H1 (cell line): ENCODE measurements around the gene HIC1.

Source experiments
- CREB1 ChIP-seq: IDR thresholded peaks from 2 replicates; pipeline ENCODE4 v1.6.1; 2012; ENCODE audit warnings: inconsistent platforms
- CTBP2 ChIP-seq: IDR thresholded peaks from 2 replicates; pipeline ENCODE4 v1.7.0; 2011; ENCODE audit warnings: borderline replicate concordance, mild to moderate bottlenecking, moderate library complexity, mixed read lengths, low read length; ENCODE audit not compliant: insufficient read depth, insufficient read length
- GTF2F1 ChIP-seq: IDR thresholded peaks from 2 replicates; pipeline ENCODE4 v1.6.1; 2012; ENCODE audit warnings: low read depth, low read length, improper control_type of control experiment, borderline replicate concordance
- MAFK ChIP-seq: IDR thresholded peaks from 2 replicates; pipeline ENCODE4 v1.6.1; 2012; ENCODE audit warnings: low read depth, mild to moderate bottlenecking, improper control_type of control experiment, low read length
- NRF1 ChIP-seq: IDR thresholded peaks from 2 replicates; pipeline ENCODE4 v1.6.1; 2011; ENCODE audit warnings: mild to moderate bottlenecking, low read depth, low read length, improper control_type of control experiment
- POLR2A ChIP-seq, 2 experiments: IDR thresholded peaks; 1 replicate in 1 of 2; 2 replicates in 1 of 2; pipeline ENCODE4 v1.6.1; 2011; ENCODE audit warnings: low read depth in 2 of 2, low read length in 2 of 2, mild to moderate bottlenecking in 2 of 2; ENCODE audit errors: control extremely low read depth in 1 of 2
- TF ChIP-seq, protein P1 (sequence below): fragments of 300-600 bp; sonication (generic); IDR thresholded peaks from 2 replicates; pipeline ENCODE4 v1.7.1; 2012; ENCODE audit warnings: low read length, moderate library complexity, mild to moderate bottlenecking, inconsistent platforms; ENCODE audit not compliant: insufficient replicate concordance
- TF ChIP-seq, protein P2 (sequence below): IDR thresholded peaks from 2 replicates; pipeline ENCODE4 v1.6.1; 2012; ENCODE audit warnings: inconsistent platforms
- TF ChIP-seq, protein P3 (sequence below), 3 experiments: IDR thresholded peaks; 1 replicate in 2 of 3; 2 replicates in 1 of 3; pipeline versions ENCODE4 v1.5.1 to v1.6.1; 2011; ENCODE audit warnings: low read length in 3 of 3, mild to moderate bottlenecking in 3 of 3, inconsistent platforms in 2 of 3, low read depth in 1 of 3, moderate library complexity in 1 of 3; ENCODE audit not compliant: insufficient read depth in 1 of 3; ENCODE audit errors: control extremely low read depth in 1 of 3

DNA sequence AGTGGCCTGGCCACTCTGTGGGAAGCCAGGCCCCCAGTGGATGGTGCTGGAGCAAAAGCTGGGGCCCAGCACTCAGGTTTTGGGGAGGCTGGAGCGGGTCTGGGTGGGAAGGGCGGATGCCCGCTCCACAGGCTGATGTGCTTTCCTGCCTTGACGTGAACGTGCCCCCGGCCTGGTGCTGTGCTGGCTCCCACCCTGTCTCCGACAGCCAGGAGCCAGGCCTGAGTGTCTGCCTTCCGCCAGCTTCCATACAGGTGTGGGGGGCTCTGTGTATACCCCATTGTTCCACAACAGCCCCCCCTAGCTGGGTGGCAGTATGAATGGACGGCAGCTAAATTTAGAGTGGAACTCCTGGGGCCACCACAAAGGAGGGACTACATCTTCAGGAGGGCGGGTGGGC lies 20.0 kb downstream of the HIC1 start:
- TF ChIP-seq, protein P1, sequence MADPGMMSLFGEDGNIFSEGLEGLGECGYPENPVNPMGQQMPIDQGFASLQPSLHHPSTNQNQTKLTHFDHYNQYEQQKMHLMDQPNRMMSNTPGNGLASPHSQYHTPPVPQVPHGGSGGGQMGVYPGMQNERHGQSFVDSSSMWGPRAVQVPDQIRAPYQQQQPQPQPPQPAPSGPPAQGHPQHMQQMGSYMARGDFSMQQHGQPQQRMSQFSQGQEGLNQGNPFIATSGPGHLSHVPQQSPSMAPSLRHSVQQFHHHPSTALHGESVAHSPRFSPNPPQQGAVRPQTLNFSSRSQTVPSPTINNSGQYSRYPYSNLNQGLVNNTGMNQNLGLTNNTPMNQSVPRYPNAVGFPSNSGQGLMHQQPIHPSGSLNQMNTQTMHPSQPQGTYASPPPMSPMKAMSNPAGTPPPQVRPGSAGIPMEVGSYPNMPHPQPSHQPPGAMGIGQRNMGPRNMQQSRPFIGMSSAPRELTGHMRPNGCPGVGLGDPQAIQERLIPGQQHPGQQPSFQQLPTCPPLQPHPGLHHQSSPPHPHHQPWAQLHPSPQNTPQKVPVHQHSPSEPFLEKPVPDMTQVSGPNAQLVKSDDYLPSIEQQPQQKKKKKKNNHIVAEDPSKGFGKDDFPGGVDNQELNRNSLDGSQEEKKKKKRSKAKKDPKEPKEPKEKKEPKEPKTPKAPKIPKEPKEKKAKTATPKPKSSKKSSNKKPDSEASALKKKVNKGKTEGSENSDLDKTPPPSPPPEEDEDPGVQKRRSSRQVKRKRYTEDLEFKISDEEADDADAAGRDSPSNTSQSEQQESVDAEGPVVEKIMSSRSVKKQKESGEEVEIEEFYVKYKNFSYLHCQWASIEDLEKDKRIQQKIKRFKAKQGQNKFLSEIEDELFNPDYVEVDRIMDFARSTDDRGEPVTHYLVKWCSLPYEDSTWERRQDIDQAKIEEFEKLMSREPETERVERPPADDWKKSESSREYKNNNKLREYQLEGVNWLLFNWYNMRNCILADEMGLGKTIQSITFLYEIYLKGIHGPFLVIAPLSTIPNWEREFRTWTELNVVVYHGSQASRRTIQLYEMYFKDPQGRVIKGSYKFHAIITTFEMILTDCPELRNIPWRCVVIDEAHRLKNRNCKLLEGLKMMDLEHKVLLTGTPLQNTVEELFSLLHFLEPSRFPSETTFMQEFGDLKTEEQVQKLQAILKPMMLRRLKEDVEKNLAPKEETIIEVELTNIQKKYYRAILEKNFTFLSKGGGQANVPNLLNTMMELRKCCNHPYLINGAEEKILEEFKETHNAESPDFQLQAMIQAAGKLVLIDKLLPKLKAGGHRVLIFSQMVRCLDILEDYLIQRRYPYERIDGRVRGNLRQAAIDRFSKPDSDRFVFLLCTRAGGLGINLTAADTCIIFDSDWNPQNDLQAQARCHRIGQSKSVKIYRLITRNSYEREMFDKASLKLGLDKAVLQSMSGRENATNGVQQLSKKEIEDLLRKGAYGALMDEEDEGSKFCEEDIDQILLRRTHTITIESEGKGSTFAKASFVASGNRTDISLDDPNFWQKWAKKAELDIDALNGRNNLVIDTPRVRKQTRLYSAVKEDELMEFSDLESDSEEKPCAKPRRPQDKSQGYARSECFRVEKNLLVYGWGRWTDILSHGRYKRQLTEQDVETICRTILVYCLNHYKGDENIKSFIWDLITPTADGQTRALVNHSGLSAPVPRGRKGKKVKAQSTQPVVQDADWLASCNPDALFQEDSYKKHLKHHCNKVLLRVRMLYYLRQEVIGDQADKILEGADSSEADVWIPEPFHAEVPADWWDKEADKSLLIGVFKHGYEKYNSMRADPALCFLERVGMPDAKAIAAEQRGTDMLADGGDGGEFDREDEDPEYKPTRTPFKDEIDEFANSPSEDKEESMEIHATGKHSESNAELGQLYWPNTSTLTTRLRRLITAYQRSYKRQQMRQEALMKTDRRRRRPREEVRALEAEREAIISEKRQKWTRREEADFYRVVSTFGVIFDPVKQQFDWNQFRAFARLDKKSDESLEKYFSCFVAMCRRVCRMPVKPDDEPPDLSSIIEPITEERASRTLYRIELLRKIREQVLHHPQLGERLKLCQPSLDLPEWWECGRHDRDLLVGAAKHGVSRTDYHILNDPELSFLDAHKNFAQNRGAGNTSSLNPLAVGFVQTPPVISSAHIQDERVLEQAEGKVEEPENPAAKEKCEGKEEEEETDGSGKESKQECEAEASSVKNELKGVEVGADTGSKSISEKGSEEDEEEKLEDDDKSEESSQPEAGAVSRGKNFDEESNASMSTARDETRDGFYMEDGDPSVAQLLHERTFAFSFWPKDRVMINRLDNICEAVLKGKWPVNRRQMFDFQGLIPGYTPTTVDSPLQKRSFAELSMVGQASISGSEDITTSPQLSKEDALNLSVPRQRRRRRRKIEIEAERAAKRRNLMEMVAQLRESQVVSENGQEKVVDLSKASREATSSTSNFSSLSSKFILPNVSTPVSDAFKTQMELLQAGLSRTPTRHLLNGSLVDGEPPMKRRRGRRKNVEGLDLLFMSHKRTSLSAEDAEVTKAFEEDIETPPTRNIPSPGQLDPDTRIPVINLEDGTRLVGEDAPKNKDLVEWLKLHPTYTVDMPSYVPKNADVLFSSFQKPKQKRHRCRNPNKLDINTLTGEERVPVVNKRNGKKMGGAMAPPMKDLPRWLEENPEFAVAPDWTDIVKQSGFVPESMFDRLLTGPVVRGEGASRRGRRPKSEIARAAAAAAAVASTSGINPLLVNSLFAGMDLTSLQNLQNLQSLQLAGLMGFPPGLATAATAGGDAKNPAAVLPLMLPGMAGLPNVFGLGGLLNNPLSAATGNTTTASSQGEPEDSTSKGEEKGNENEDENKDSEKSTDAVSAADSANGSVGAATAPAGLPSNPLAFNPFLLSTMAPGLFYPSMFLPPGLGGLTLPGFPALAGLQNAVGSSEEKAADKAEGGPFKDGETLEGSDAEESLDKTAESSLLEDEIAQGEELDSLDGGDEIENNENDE = no peak
- TF ChIP-seq POLR2A (IDR thresholded peaks at IDR 0.05; ENCODE audit: control extremely low read depth in 1 of 2, low read depth in 2 of 2, low read length in 2 of 2) (no peak), GTF2F1 (no peak), MAFK (no peak), CREB1 (no peak), CTBP2 (no peak), NRF1 (no peak)
- TF ChIP-seq, protein P2, sequence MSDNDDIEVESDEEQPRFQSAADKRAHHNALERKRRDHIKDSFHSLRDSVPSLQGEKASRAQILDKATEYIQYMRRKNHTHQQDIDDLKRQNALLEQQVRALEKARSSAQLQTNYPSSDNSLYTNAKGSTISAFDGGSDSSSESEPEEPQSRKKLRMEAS = no peak
- TF ChIP-seq, protein P3, sequence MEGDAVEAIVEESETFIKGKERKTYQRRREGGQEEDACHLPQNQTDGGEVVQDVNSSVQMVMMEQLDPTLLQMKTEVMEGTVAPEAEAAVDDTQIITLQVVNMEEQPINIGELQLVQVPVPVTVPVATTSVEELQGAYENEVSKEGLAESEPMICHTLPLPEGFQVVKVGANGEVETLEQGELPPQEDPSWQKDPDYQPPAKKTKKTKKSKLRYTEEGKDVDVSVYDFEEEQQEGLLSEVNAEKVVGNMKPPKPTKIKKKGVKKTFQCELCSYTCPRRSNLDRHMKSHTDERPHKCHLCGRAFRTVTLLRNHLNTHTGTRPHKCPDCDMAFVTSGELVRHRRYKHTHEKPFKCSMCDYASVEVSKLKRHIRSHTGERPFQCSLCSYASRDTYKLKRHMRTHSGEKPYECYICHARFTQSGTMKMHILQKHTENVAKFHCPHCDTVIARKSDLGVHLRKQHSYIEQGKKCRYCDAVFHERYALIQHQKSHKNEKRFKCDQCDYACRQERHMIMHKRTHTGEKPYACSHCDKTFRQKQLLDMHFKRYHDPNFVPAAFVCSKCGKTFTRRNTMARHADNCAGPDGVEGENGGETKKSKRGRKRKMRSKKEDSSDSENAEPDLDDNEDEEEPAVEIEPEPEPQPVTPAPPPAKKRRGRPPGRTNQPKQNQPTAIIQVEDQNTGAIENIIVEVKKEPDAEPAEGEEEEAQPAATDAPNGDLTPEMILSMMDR (IDR thresholded peaks at IDR 0.05; ENCODE audit: control extremely low read depth in 1 of 3, insufficient read depth in 1 of 3, low read depth in 1 of 3, low read length in 3 of 3) = no peak
